ENCODE data around the gene NEK7. TPM values are rescaled to one million over a fixed set of nuclear protein-coding genes. Genes with fewer than 3 reads are reported as not detected.

The NEK7 gene
- total and polyA plus RNA-seq, 2 of the 8 experiments (the other 6 are each of a cell fraction or from before 2014, with no cell fraction given), result 5.1 to 10.0 TPM

- FAIRE-seq (no peak), DNase-seq (ENCODE audit: low read depth in 1 of 2, low spot score in 2 of 2) (no peak)
- no peak overlapping the region for H3K4me3 ChIP-seq (ENCODE audit: extremely low read depth in 1 of 4, insufficient read depth in 2 of 4, low read depth in 3 of 4, low read length in 4 of 4)
- no peak overlapping the region for H4K8ac ChIP-seq (ENCODE audit: extremely low read depth, insufficient read depth, low read length)
- POLR2A ChIA-PET (ENCODE audit: partially characterized antibody), result no interaction called here
- no peaks in the 10 kb centered on the region for H3K79me1 ChIP-seq (ENCODE audit: low read depth, low read length)
- H3K36me3 ChIP-seq (ENCODE audit: control insufficient read depth in 2 of 4, insufficient read depth in 4 of 4, low read length in 3 of 4), result no peaks in the 10 kb centered on the region
- WGBS, 2 experiments (ENCODE audit: extremely low coverage in 1 of 2, insufficient coverage in 1 of 2, insufficient read length in 1 of 2, insufficient replicate concordance in 2 of 2, low coverage in 1 of 2, low lambda C conversion rate in 2 of 2, missing lambda C conversion rate in 1 of 2), result 94% methylated on average over 4 of the region's 4 CpGs; no CpG with 5 or more reads in 1 of the 2 experiments
- no peak for TF ChIP-seq HDAC6 (IDR thresholded peaks at IDR 0.05; ENCODE audit: low read depth, low read length)
- TF ChIP-seq CBX8 (IDR thresholded peaks at IDR 0.05; ENCODE audit: borderline replicate concordance, low read depth, low read length), result no peak
- H2BK12ac ChIP-seq (ENCODE audit: low read depth, low read length), result no peak overlapping the region
- H3K27me3 ChIP-seq (replicated peaks in 1 of 4; ENCODE audit: control insufficient read depth in 3 of 4, extremely low read depth in 1 of 4, insufficient read depth in 3 of 4, low read length in 3 of 4), result no peaks in the 10 kb centered on the region
- CTCF ChIA-PET (ENCODE audit: partially characterized antibody), result no interaction called here
- no peak overlapping the region for H2BK5ac ChIP-seq (ENCODE audit: low read depth, low read length)
- no peaks in the 10 kb centered on the region for H3K4me1 ChIP-seq (replicated peaks in 1 of 4; ENCODE audit: control insufficient read depth in 3 of 4, insufficient read depth in 4 of 4, low read length in 3 of 4)
- no peak overlapping the region for H2BK15ac ChIP-seq (ENCODE audit: low read length)
- H3K9ac ChIP-seq (replicated peaks in 1 of 4; ENCODE audit: extremely low read depth in 1 of 4, low read depth in 3 of 4, low read length in 3 of 4), result no peak overlapping the region
- no peak overlapping the region for H3K4me2 ChIP-seq (ENCODE audit: insufficient read depth in 1 of 2, low read depth in 2 of 2, low read length in 2 of 2)
- H4K91ac ChIP-seq (replicated peaks; ENCODE audit: insufficient read length, low read length), result no peak overlapping the region
- H2AFZ ChIP-seq (ENCODE audit: low read length), result no peak overlapping the region
- no peaks in the 10 kb centered on the region for H4K20me1 ChIP-seq (replicated peaks in 1 of 2; ENCODE audit: control insufficient read depth in 1 of 2, insufficient read depth in 2 of 2, low read length in 2 of 2)
- H3K18ac ChIP-seq (ENCODE audit: extremely low read depth, low read length), result no peak overlapping the region
- no peaks in the 10 kb centered on the region for H3K79me2 ChIP-seq (ENCODE audit: control insufficient read depth in 1 of 2, insufficient read depth in 2 of 2, low read length in 2 of 2)
- no peaks in the 10 kb centered on the region for H3K9me3 ChIP-seq (ENCODE audit: insufficient read depth in 2 of 2, low read depth in 1 of 2, low read length in 1 of 2)
- no peak overlapping the region for H2AK5ac ChIP-seq (ENCODE audit: low read depth, low read length)
- no peak overlapping the region for H4K5ac ChIP-seq (ENCODE audit: insufficient read length, low read depth, low read length)
- H3K14ac ChIP-seq (ENCODE audit: insufficient read length), result no peak overlapping the region
- H3K4ac ChIP-seq (replicated peaks; ENCODE audit: insufficient read length, low read depth, low read length), result no peak overlapping the region
- H3K23ac ChIP-seq (ENCODE audit: insufficient read length), result no peak overlapping the region
- no peaks in the 10 kb centered on the region for H3K23me2 ChIP-seq (ENCODE audit: low read depth, low read length)
- no peak overlapping the region for H2BK120ac ChIP-seq (replicated peaks; ENCODE audit: low read depth, low read length)
- no peak overlapping the region for H3K56ac ChIP-seq (replicated peaks; ENCODE audit: insufficient read length, low read depth, low read length)
- H3K27ac ChIP-seq (ENCODE audit: low read depth, low read length), result no peak overlapping the region
- H2BK20ac ChIP-seq (ENCODE audit: low read length), result no peak overlapping the region
These were observed 111.1 kb downstream of the NEK7 start for GRCh38 chr1:198267921-198268320.

All from H1 (cell line).